Loucy (cell line): ENCODE data around the gene GNAO1.

ENCODE experiments used
- H2AFZ ChIP-seq: fragments of 200-600 bp; sonication (generic); 2 replicates; pipeline ENCODE4 v1.6.0; 2016; ENCODE audit warnings: antibody characterized with exemption, mild to moderate bottlenecking, low read length, moderate library complexity
- H3F3A ChIP-seq: fragments of 200-600 bp; 2 replicates; pipeline ENCODE4 v1.6.0; 2016; ENCODE audit warnings: antibody characterized with exemption, low read depth, mild to moderate bottlenecking
- H3K27me3 ChIP-seq: fragments of 200-600 bp; sonication (generic); 2 replicates; pipeline ENCODE4 v1.6.1; 2014; ENCODE audit warnings: low read length, mild to moderate bottlenecking; ENCODE audit not compliant: insufficient read depth, poor library complexity, severe bottlenecking
- H3K36me3 ChIP-seq: fragments of 200-600 bp; sonication (generic); 2 replicates; pipeline ENCODE4 v1.6.1; 2016; ENCODE audit warnings: low read length; ENCODE audit not compliant: insufficient read depth
- H3K4me1 ChIP-seq: fragments of 200-600 bp; sonication (generic); 2 replicates; pipeline ENCODE4 v1.5.1; 2014; ENCODE audit warnings: low read length, mild to moderate bottlenecking; ENCODE audit not compliant: insufficient read depth, poor library complexity, severe bottlenecking
- H3K4me2 ChIP-seq: fragments of 200-600 bp; sonication (generic); 2 replicates; pipeline ENCODE4 v1.6.0; 2014; ENCODE audit warnings: antibody characterized with exemption, low read length, low read depth, mild to moderate bottlenecking; ENCODE audit not compliant: poor library complexity, severe bottlenecking
- H3K4me3 ChIP-seq: fragments of 200-600 bp; sonication (generic); 2 replicates; pipeline ENCODE4 v1.5.1; 2014; ENCODE audit warnings: low read length, mild to moderate bottlenecking, mixed read lengths; ENCODE audit not compliant: poor library complexity, severe bottlenecking
- H3K79me2 ChIP-seq: fragments of 200-600 bp; sonication (generic); 2 replicates; pipeline ENCODE4 v1.6.1; 2014; ENCODE audit warnings: low read length; ENCODE audit not compliant: insufficient read depth
- H3K9ac ChIP-seq: fragments of 200-600 bp; sonication (generic); 2 replicates; pipeline ENCODE4 v1.6.0; 2014; ENCODE audit warnings: mild to moderate bottlenecking, low read depth, low read length, moderate library complexity; ENCODE audit not compliant: poor library complexity, severe bottlenecking
- H3K9me2 ChIP-seq: fragments of 200-600 bp; sonication (generic); replicated peaks from 2 replicates; pipeline ENCODE4 v1.6.1; 2016; ENCODE audit warnings: low read depth, low read length, mixed read lengths
- H3K9me3 ChIP-seq: fragments of 200-600 bp; sonication (generic); 2 replicates; pipeline ENCODE4 v1.6.1; 2014; ENCODE audit warnings: mild to moderate bottlenecking, antibody characterized with exemption, low read length, low read depth; ENCODE audit not compliant: insufficient read depth
- H4K20me1 ChIP-seq: fragments of 200-600 bp; sonication (generic); 2 replicates; pipeline ENCODE4 v1.6.0; 2014; ENCODE audit warnings: antibody characterized with exemption, low read length, mild to moderate bottlenecking; ENCODE audit not compliant: insufficient read depth, poor library complexity, severe bottlenecking
- EZH2phosphoT487 ChIP-seq: fragments of 200-600 bp; IDR thresholded peaks from 2 replicates; pipeline ENCODE4 v1.6.1; 2018; ENCODE audit warnings: antibody characterized with exemption, mild to moderate bottlenecking, moderate library complexity, borderline replicate concordance
- TF ChIP-seq, protein P1 (sequence below): fragments of 200-600 bp; sonication (generic); conservative IDR thresholded peaks from 2 replicates; pipeline ENCODE4 v1.5.1; 2014; ENCODE audit warnings: mild to moderate bottlenecking, antibody characterized with exemption, low read length

GNAO1 gene

DNA sequence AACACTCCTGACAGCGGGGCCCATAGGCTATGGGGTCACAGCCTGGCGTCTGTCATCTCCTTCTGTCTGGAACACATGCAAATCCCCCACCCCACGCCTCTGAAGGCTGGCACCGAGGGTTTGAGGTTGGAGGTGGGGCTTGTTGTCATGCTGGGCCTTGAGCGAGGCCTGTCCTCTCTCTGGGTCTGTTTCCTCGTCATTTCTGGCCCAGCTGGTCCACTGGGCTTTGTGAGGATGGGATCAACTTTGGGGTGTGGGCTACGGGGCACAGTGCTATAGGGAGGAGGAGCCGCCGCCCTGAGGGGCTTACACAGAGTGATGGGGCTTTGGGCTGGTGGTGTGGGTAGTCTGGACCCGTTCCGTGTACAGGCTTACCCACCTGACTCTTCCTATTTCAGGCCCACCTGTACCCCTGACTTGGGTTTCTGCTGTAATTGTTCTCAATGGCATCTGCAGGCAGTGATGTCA lies 146.6 kb downstream of the GNAO1 start:
- no peaks in the 10 kb centered on the region for H3K27me3 ChIP-seq
- no peaks in the 10 kb centered on the region for H3K9me2 ChIP-seq
- no peak overlapping the region for H3K4me2 ChIP-seq
- H4K20me1 ChIP-seq: no peaks in the 10 kb centered on the region
- no peaks in the 10 kb centered on the region for H3K9me3 ChIP-seq
- no peaks in the 10 kb centered on the region for H3K36me3 ChIP-seq
- H3K4me3 ChIP-seq: no peak overlapping the region
- H3K4me1 ChIP-seq: no peaks in the 10 kb centered on the region
- no peak overlapping the region for H3K9ac ChIP-seq
- no peaks in the 10 kb centered on the region for H3F3A ChIP-seq
- no peaks in the 10 kb centered on the region for H3K79me2 ChIP-seq
- no peak for TF ChIP-seq EZH2phosphoT487
- TF ChIP-seq, protein P1, sequence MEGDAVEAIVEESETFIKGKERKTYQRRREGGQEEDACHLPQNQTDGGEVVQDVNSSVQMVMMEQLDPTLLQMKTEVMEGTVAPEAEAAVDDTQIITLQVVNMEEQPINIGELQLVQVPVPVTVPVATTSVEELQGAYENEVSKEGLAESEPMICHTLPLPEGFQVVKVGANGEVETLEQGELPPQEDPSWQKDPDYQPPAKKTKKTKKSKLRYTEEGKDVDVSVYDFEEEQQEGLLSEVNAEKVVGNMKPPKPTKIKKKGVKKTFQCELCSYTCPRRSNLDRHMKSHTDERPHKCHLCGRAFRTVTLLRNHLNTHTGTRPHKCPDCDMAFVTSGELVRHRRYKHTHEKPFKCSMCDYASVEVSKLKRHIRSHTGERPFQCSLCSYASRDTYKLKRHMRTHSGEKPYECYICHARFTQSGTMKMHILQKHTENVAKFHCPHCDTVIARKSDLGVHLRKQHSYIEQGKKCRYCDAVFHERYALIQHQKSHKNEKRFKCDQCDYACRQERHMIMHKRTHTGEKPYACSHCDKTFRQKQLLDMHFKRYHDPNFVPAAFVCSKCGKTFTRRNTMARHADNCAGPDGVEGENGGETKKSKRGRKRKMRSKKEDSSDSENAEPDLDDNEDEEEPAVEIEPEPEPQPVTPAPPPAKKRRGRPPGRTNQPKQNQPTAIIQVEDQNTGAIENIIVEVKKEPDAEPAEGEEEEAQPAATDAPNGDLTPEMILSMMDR: no peak
- H2AFZ ChIP-seq: no peak overlapping the region

DNA sequence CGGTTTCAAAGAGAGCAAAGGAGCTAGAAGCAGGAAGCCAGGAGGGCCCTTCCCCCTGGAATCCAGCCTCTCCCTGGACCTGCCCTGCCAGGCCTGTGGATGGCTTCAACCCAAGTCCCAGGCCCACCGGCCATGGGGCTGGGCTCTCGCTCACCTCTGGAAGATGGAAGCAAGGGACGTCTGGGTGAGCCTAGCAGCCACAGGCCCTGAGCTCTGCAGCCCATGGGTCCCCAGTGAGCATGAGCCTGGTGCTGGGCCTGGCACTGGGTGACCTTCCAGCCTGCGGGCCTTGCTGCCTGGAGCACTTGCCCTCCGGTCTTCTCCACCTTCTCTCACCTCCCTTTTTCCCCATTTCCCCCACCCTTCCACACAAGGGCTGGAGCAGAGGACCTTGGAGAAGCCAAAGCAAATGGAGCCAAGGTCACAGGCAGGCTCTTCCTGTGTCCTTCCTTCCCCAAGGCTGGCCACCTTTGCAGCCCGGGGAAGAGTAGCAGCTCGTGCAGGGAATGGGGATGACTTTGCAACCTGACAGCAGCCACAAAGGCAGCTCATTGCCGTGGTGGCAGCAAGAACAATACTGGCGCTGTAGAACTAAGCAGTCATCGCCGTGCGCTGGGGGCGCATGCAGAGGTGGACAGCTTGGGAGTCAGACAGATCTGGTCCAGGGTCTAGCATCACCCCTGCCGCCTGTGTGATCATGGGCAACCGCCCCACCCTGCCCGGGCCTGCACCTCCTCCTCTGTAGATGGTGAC lies 147.5 kb downstream of the GNAO1 start:
- H3K36me3 ChIP-seq: no peaks in the 10 kb centered on the region
- H3K79me2 ChIP-seq: no peaks in the 10 kb centered on the region
- no peaks in the 10 kb centered on the region for H3K9me3 ChIP-seq
- no peaks in the 10 kb centered on the region for H3K27me3 ChIP-seq
- no peak overlapping the region for H2AFZ ChIP-seq
- no peaks in the 10 kb centered on the region for H3F3A ChIP-seq
- TF ChIP-seq, protein P1: no peak
- TF ChIP-seq EZH2phosphoT487: no peak
- H3K4me2 ChIP-seq: no peak overlapping the region
- H3K9ac ChIP-seq: no peak overlapping the region
- no peaks in the 10 kb centered on the region for H3K4me1 ChIP-seq
- H3K9me2 ChIP-seq: no peaks in the 10 kb centered on the region
- no peak overlapping the region for H3K4me3 ChIP-seq
- H4K20me1 ChIP-seq: no peaks in the 10 kb centered on the region

DNA sequence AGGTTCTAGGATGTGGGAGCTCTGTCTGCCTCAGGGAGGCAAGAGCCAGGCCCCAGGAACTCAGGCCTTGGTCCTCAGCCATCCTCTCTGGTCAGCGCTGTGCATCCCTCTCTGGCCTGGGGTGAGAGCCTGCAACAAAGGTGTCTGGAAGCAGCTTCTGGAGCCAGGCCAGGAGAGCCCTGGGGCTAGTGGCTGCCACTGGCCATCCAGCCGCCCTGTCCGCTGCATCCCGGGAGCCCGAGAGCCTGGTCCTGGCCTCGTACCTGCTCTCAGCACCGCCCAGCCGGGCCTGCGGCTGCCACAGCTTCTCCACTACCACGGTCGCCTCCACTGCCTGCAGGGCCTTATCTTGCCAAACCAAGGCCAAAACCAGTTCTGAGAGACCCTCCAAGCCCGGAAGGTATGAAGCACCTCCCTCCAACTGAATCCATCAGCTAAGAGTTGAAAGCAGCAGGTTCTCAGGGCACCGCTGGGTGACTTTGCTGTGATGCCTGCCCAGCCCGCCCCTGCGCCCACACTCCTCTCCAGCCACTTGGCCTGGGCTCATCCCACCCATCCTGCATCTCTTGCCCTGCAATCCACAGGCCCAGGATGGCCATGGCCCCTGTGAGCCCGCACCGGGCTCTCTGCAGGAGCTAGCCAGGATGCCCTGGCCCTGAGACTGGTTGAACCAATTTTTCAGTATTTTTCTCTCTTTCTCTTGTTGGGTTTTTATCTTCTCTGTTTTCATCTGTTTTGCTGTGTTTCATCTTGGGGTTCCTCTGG lies 148.3 kb downstream of the GNAO1 start:
- Histone ChIP-seq H2AFZ (no peak overlapping the region), H4K20me1 (no peaks in the 10 kb centered on the region), H3K79me2 (no peaks in the 10 kb centered on the region), H3F3A (no peaks in the 10 kb centered on the region), H3K9ac (no peak overlapping the region), H3K36me3 (no peaks in the 10 kb centered on the region), H3K4me3 (no peak overlapping the region), H3K9me2 (no peaks in the 10 kb centered on the region), H3K4me1 (no peaks in the 10 kb centered on the region), H3K27me3 (no peaks in the 10 kb centered on the region), H3K4me2 (no peak overlapping the region), H3K9me3 (no peaks in the 10 kb centered on the region)
- no peak for TF ChIP-seq EZH2phosphoT487
- TF ChIP-seq, protein P1: no peak
